Skin epidermis (tissue), 12 donors: ENCODE data around the gene PPID.
"Not testable (repeated sequence)": the region's sequence is repeated elsewhere in the genome, so short reads cannot be mapped to it uniquely, and the experiment has no call there.

Experiments
- H3K27ac ChIP-seq, 21 experiments: fragments of 200-600 bp; sonication (generic) in 11 of 21; one replicate each; pipeline ENCODE4 v1.5.0; 2020; ENCODE audit warnings: mild to moderate bottlenecking in 3 of 21, inconsistent platforms in 2 of 21, moderate library complexity in 2 of 21
- H3K4me3 ChIP-seq, 7 experiments: fragments of 200-600 bp; sonication (generic) in 2 of 7; one replicate each; pipeline ENCODE4 v1.5.0; 2020; ENCODE audit warnings: inconsistent platforms in 2 of 7, mild to moderate bottlenecking in 2 of 7, moderate library complexity in 1 of 7

PPID gene

DNA sequence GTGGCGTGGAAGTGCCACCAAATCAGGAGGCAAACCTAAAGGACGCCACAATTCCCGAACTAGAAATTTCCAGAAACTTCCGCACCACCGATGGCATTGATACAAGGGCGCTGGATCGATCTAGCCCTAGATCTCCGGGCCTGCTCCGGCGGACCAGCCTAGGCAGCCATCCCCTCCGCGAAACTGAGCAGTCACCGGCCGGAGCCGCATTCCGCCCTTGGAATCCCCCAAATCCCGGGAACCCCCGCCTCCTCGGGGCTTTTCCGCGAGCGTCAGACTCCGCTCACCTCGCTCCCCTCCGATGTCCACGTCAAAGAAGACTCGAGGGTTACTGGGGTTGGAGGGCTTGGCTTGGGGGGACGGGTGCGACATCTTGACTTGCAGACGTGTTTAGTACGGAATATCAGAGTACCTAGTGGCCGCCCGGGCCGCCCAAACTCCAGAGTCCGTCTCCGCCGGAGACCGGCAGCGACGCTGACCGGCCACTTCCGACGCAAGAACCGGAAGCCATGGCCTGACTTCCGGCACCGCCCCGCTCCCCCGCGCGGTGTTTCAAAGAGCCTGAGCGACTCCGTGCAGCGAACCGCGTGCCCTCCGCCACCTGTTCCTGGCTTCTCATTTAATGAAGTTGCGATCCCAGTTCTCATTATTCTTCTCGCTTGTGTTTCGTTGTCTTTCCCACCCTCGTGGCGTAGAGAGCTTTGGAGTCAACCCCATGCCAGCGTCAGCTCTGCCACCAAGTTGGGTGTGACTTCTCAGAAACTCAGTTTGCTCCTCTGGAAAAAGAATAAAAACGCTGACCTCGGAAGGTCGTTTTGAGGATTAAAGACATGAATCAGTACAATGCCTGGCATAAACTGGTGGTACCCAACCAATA lies at the start of gene PPID:
Gene PPID (minus strand): TSS at position 480 of the 877 bp plus-strand sequence. CDS start 108 bp downstream, at position 372.
- peak within 1 kb of the TSS; percentile 68 to 97 (median 92) for H3K27ac ChIP-seq
- peak within 1 kb of the TSS; percentile 76 to 95 (median 85) for H3K4me3 ChIP-seq

DNA sequence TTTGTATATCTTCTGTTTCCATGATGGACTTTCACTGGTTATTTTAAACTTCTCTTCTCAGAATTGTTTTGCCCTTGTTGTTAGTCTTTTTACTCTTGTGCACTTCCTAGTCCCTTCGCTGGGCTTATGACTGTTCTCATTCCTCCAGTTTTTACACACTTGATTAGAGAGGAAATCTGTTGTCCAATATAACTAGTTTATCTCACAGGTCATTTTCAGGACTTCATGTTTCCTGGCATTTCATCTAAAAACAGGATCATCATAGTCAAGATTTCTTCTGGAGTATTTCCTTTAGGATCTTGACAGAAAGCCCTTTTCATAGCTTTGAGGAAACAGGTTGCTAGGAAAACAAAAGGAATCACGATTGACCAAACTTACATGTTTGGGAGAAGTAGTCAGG lies 48.6 kb upstream of the PPID start:
- H3K27ac ChIP-seq = peak overlapping the region in 5 of 21 experiments; percentile 6 to 39 (median 19)

DNA sequence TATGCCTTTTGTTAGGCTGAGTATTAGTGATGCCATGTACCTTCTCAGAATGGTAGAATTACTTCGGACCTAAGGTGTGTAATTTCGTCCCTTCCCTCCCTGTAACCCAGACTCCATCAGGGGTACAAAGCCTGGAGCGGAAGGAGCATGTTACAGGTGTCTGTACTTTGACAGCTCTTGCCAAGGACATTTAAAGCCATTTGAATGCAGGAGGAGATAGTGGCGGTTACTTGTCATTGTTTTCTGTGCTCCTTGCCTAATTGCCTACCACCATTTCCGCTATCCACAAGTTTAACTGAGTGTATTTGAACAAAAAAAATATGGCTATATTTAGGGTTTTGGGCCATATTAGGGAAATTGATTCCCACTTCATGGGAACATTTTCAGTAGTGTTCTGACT lies 47.5 kb upstream of the PPID start:
- Histone ChIP-seq H3K4me3 (peak overlapping the region in 1 of 7 experiments; percentile 85), H3K27ac (peak overlapping the region in 1 of 21 experiments; percentile 2)

More for the DNA sequence above, 48.6 kb upstream of the PPID start:
- H3K4me3 ChIP-seq = no peak overlapping the region

DNA sequence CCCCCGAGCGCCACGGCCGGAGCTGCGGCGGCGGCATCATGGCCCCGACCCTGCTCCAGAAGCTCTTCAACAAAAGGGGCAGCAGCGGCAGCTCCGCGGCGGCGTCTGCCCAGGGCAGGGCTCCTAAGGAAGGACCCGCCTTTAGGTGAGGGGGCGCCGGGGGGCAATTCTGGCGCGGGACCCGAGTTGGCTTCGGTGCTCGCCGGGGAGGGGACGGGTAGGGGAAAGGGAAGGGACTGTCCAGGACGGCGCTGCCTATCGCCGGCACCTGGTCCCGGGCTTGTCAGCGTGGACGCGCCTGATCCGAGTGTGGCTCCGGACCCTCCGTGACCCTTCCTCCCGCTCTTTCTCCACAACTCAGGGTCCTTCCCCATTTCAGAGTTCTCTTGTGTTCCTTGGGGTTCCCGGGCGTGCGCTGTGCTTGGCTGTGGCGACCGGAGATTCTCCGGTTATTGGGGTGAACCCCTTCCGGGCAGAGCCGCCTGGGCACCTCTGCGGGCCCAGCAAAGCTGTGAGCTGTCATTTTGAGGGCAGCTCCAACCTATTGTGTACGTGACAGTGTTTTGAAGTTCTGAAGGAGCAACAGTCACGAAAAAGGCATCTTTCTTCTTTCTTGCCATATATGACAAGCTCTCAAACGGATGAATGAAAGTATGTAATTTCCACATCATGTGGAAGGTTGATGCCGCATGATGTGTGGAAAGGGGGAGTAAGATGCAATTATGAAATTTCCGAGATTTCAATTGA lies 46.2 kb upstream of the PPID start:
- peak overlapping the region; percentile 58 to 93 (median 83) for H3K4me3 ChIP-seq
- H3K27ac ChIP-seq = peak overlapping the region; percentile 12 to 96 (median 87)

DNA sequence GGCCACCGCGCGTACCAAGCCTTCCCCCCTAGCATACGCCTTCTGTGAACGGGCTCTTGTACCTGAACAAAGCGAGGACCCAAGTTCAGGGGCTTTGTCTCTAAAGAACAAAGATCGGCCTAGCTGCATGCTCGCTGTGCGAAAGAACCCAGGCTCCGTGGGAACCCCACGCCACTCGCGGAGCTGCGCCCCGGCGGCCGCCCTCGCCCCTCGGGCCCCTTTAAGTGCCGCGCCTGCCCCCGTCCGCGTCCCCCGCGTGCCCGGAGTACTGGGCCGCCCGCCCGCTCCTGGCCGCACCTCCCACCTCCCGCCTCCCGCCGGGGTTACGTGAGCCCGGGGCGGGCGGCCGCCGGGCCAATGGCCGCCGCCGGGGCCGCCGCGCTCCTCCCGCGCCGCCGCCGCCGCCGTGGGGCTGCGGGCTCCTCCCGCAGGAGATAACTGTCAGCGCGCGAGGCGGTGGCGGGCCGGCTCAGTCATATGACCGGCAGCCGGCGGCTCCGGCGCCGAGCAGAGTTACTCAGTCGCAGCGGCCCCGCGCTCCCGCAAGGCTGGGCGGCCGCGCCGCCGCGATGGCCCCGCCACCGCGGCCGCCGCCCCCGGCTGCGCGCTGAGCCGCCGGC lies 45.5 kb upstream of the PPID start, which contains the start of gene FNIP2:
Gene FNIP2 (plus strand): TSS at position 472 of the 620 bp plus-strand sequence. CDS start 187 bp downstream, outside the sequence.
- Histone ChIP-seq H3K4me3 (peak within 1 kb of the TSS; percentile 58 to 93 (median 83)), H3K27ac (peak within 1 kb of the TSS; percentile 48 to 96 (median 87))

DNA sequence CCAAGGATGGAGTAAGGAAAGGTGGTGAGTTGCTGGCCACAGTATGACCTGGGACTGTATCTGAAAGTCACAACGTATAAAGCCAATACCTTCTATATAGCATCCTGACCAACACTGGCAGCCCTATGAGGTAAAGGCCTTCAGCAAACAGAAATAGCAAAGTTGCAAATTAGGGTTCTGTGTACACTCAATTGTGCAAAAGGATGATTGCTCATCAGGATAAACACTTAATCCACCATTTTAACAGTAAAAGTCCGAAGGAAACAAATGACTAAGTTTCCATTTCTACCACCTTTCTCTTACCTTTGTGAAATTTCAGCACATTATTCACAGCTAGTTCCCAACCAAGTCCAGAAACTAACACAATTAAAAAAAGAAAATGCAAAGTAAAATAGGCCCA lies 44.3 kb upstream of the PPID start:
- Histone ChIP-seq H3K4me3 (no peak overlapping the region), H3K27ac (peak overlapping the region in 1 of 21 experiments; percentile 87)

DNA sequence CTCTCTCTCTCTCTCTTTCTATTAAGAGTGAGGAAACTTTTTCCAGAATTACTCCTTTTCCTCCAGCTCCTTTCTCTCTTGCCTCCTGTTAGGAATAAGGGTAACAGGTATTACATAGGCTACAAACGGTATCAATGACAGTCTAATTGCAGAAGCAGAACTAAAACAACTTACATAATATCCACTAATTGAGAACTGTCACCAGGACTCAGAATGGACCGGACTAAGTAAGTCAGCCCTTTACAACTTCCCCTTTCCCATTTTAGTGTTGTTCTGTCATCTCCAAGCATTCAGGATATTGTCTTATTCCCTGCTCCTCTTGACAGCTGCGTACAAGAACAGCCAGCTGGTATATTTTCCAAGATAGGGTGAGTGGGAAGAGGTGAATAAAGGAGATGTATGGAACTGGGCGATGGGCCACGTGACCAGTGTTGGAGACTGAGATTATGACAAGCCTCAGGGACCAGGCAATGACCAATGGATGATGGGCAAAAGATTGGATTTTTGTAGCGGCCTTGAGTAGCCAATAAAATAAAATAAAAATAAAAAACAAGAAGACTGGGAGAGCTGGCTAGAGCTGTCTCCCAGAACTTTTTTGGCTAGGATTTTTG lies 43.3 kb upstream of the PPID start:
- Histone ChIP-seq H3K27ac (no peak overlapping the region), H3K4me3 (no peak overlapping the region)

DNA sequence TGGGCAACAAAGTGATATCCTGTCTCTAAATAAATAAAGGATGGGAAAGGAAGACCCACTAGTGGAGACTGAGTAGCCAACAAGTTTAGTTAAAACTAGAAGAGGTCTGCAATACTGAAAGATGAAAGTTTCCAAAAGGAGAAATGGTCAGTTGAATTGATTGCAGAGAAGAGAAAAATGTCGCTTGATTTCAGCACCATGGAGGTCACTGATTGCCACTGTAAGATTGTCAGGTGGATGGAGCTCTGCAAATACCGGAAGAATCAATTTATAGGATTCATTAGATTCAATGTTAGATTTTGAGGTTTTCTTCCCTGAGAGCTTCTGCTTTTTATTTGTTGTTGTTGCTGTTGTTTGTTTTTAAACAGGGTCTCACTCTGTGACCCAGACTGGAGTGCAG lies 40.3 kb upstream of the PPID start:
- no peak overlapping the region for H3K27ac ChIP-seq
- H3K4me3 ChIP-seq = no peak overlapping the region

DNA sequence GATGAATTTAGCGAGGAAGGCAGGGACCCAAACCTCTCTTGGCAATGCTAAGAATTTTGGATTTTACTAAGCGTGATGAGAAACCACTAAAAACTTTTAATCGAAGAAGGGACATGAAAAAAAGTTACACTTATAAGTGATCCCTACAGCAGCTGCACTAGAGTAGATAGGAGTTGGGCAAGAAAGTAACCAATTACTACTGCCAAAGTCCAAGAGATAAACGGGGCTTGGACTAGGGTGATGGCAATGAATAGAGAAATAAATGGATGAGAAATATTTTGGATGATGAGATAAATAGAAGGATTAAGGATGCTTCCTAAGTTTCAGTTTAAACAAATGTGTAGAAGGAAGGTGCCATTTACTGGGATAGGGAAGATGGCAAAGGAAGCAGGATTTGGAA lies 39.4 kb upstream of the PPID start:
- no peak overlapping the region for H3K4me3 ChIP-seq
- no peak overlapping the region for H3K27ac ChIP-seq

DNA sequence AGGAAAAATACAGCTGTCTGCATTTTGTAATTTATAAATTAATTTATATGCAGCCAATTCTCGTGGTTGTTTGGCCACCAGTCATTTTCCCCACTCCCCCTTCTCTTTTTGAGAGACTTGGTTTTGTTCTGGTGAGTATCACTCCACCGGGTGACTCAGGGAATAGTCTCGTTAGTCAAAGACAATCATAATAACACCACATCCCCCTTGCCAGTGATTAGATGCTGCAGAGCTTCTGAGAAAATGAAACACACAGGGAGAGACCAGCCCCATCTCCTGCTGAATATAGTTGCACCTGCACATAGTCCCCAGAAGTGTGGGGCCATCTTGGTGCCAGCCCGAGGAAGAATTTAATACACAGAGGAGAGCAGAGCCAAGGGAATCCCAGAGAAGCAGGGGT lies 37.7 kb upstream of the PPID start:
- no peak overlapping the region for H3K4me3 ChIP-seq
- no peak overlapping the region for H3K27ac ChIP-seq

DNA sequence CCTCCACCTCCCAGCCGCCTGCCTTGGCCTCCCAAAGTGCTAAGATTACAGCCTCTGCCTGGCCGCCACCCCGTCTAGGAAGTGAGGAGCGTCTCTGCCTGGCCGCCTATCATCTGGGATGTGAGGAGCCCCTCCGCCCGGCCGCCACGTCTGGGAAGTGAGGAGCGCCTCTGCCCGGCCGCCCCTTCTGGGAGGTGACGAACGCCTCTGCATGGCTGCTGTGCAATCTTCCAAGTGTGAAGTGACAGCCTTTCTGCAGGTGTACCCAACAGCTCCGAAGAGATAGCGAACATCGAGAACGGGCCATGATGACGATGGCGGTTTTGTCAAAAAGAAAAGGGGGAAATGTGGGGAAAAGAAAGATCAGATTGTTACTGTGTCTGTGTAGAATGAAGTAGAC lies 36.3 kb upstream of the PPID start:
- not testable (repeated sequence) for H3K4me3 ChIP-seq

DNA sequence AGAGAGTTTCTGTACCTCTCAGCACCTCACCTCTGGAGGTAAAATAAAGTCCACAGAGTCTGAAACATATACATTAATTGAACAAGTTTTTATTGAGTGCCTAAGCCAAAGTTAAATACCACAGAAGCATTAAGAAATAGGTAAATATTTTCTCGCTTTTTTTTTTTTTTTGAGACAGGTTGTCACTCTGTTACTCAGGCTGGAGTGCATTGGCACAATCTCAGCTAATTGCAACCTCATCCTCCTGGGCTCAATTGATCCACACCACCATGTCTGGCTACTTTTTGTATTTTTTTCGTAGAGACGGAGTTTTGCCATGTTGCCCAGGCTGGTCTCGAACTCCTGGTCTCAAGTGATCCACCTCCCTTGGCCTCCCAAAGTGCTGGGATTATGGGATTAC lies 35.5 kb upstream of the PPID start:
- H3K27ac ChIP-seq = no peak overlapping the region

More for the DNA sequence above, 36.3 kb upstream of the PPID start:
- H3K27ac ChIP-seq = not testable (repeated sequence)

DNA sequence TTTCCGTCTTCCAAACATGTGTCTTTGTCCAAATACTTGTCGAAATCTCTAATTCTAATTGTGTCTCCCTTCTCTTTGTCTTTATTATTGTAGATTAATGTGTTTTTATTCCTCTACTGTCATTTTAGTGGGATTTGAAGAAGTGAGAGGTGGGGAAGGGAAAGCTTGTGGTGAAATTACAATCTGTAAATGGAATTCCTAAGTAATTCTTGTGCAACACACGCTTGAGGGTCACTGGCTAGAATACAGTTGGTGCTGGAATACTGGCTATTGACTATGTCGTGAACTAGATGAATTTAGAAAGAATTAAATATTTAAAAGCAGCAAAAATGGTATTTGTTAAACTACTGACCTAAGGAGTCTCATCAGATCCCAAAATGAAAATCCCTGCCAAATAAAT lies 34.9 kb upstream of the PPID start:
- Histone ChIP-seq H3K4me3 (no peak overlapping the region), H3K27ac (no peak overlapping the region)

More for the DNA sequence above, 35.5 kb upstream of the PPID start:
- H3K4me3 ChIP-seq = no peak overlapping the region

DNA sequence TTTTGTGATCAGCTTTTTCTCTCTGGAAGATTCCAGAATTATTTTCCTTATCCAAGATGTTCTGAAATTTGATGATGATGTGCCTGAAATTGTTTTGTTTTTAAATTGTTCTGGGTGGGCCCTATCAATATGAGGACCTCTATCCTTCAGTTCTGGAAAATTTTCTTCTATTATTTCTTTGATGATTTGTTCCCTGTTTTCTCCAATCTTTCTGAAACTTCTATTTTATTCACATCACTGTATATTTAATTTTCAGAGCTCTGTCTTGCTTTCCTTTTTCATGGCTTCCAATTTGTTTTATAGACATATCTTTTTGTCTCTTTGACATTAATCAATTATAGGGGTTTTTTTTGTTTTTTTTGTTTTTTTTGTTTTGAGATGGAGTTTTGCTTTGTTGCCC lies 33.4 kb upstream of the PPID start:
- Histone ChIP-seq H3K27ac (no peak overlapping the region), H3K4me3 (no peak overlapping the region)

DNA sequence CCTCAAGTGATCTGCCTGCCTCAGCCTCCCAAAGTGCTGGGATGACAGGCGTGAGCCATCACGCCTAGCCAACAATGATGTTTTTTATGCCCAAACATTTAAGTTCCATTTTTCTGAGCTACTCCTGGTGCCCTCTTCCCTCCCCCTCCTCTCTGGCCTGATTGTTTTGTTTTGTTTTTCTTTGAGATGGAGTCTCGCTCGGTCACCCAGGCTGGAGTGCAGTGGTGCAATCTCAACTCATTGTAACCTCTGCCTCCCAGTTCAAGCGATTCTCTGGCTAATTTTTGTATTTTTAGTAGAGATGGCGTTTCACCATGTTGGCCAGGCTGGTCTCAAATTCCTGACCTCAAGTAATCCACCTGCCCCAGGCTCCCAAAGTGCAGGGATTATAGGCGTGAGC lies 32.6 kb upstream of the PPID start:
- H3K27ac ChIP-seq, H3K4me3 ChIP-seq: not testable (repeated sequence)

DNA sequence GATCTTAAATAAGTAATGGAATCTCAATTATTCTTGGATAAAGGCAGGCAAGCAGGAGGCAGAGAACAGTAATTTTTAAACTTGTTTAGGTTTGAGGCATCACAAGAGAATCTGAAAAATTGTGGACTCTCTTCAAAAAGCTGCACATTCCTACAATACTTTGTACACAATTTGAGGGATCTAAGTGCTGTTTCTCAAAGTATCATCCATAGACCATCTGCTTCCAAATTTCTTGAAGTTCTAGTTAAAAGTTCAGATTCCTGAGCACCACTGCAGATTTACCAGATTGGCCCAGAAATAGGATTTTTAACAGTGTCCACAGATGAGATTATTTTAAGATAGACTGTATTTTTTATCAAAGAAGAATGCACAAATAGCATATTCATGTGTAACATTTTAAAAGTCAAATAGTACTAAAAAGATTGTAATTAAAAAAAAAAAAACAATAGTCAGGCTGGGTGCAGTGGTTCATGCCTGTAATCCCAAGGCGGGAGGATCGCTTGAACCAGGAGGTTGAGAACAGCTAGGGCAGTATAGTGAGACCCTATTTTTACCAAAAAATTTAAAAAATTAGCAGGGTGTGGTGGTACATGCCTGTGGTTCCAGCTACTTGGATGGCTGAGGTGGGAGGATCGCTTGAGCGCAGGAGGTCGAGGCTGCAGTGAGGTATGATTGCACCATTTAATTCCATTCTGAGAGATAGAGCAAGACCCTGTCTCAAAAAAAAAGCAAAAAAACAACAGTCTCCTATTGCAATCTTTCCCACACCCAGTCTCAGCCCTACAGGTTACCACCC lies 31.4 kb upstream of the PPID start:
- H3K27ac ChIP-seq = no peak overlapping the region

DNA sequence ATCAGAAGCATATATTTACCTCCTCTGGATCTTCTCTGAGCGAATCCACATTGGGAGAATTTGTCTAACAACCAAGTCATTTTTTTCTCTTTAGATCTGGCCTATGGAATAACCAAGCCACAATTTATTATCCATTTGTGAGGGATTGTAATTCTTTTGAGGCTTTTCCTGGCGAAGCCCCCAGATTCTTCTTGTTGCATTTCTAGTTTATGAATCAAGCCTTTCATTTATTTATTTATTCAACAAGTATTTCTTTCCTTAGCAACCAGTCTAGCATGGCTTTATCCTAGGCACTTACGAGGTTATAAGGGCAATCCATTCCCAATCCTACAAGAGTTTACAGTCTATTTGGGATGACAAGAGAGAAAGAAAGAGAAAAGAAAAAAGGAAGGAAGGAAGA lies 27.2 kb upstream of the PPID start:
- Histone ChIP-seq H3K4me3 (no peak overlapping the region), H3K27ac (no peak overlapping the region)

More for the DNA sequence above, 31.4 kb upstream of the PPID start:
- H3K4me3 ChIP-seq = no peak overlapping the region

DNA sequence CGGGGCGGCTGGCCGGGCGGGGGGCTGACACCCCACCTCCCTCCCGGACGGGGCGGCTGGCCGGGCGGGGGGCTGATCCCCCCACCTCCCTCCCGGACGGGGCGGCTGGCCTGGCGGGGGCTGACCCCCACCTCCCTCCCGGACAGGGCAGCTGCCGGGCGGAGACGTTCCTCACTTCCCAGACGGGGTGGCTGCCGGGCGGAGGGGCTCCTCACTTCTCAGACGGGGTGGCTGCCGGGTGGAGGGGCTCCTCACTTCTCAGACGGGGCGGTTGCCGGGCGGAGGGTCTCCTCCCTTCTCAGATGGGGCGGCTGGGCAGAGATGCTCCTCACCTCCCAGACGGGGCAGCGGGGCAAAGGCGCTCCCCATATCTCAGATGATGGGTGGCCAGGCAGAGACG lies 23.3 kb upstream of the PPID start:
- not testable (repeated sequence) for H3K27ac ChIP-seq

More for the DNA sequence above, 23.3 kb upstream of the PPID start:
- not testable (repeated sequence) for H3K4me3 ChIP-seq
